Pericardium fibroblast (primary cell): ENCODE data around the gene RYK. TPM values are rescaled to one million over a fixed set of nuclear protein-coding genes. Genes with fewer than 3 reads are reported as not detected.

Experiments
- total RNA-seq: library from RNA; depleted of rRNA; stranded (reverse); fragments of >200 nt; gene quantifications from 2 replicates; pipeline ENCODE4 v1.2.3, GENCODE V29; 2015

Gene RYK
- 57.4 and 59.5 TPM in 2 replicates for total RNA-seq

GRCh38 chr3:134250717-134251220 lies at the start of gene RYK:
Gene RYK, minus strand, starts transcription at chr3:134250859. Its CDS starts 205 bp downstream, at chr3:134250654.

Other genes with a start within 250 kb of the RYK start
- 0.47 and 1.1 TPM in 2 replicates for gene SLCO2A1, start 220.9 kb downstream of the RYK start, total RNA-seq
- 188 and 284 TPM in 2 replicates for gene AMOTL2, start 123.6 kb upstream of the RYK start, total RNA-seq
- 40.6 and 86.8 TPM in 2 replicates for gene ANAPC13, start 235.1 kb upstream of the RYK start, total RNA-seq
- 14.5 and 24.9 TPM in 2 replicates for gene CEP63, start 235.2 kb upstream of the RYK start, total RNA-seq